Gastrocnemius medialis (tissue), 4 donors: ENCODE data around the gene TRAF7. TPM values are rescaled to one million over a fixed set of nuclear protein-coding genes. Genes with fewer than 3 reads are reported as not detected.

Source experiments
- ATAC-seq, 2 donors: fragments of 150-250 bp; one replicate each; pipeline ENCODE4 v1.9.1; 2016
- DNase-seq, 2 donors: peaks; one replicate each; pipeline ENCODE4 v3.0.0-alpha.2; 2019
- H3K27ac ChIP-seq, 4 donors: fragments of 200-600 bp; sonication (generic); 1 replicate in 1 of 4; 2 replicates in 3 of 4; pipeline ENCODE4 v1.5.1; 2016 to 2018; ENCODE audit warnings: mild to moderate bottlenecking in 2 of 4, moderate library complexity in 1 of 4
- H3K27me3 ChIP-seq, 3 donors: fragments of 200-600 bp; sonication (generic) in 2 of 3; 1 replicate in 1 of 3; 2 replicates in 2 of 3; pipeline versions ENCODE4 v1.5.1 to v1.6.0; 2016 to 2019; ENCODE audit warnings: mild to moderate bottlenecking in 1 of 3, moderate library complexity in 1 of 3
- H3K36me3 ChIP-seq, 2 donors: fragments of 200-600 bp; sonication (generic) in 1 of 2; one replicate each; pipeline ENCODE4 v1.5.1; 2017 to 2018
- H3K4me1 ChIP-seq, 2 donors: fragments of 200-600 bp; sonication (generic) in 1 of 2; one replicate each; pipeline ENCODE4 v1.5.1; 2016 to 2017; ENCODE audit warnings: mild to moderate bottlenecking in 2 of 2
- H3K4me3 ChIP-seq, 4 donors: fragments of 200-600 bp; sonication (generic) in 3 of 4; 1 replicate in 1 of 4; 2 replicates in 3 of 4; pipeline ENCODE4 v1.5.1; 2016 to 2019; ENCODE audit warnings: mild to moderate bottlenecking in 2 of 4
- H3K9me3 ChIP-seq, 3 donors: fragments of 200-600 bp; sonication (generic) in 2 of 3; 1 replicate in 1 of 3; 2 replicates in 2 of 3; pipeline ENCODE4 v1.5.1; 2016 to 2019
- CTCF ChIP-seq, 5 experiments: fragments of 450-650 bp in 3 of 5; fragments of 200-600 bp in 2 of 5; sonication (generic) in 2 of 5; IDR thresholded peaks in 4 of 5; conservative IDR thresholded peaks in 1 of 5; 1 replicate in 4 of 5; 2 replicates in 1 of 5; pipeline ENCODE4 v1.5.1; 2016 to 2019; ENCODE audit warnings: antibody characterized with exemption in 5 of 5, mild to moderate bottlenecking in 3 of 5, moderate library complexity in 3 of 5
- POLR2A ChIP-seq, 2 donors: fragments of 450-650 bp; IDR thresholded peaks; one replicate each; pipeline ENCODE4 v1.6.1; 2017; ENCODE audit warnings: antibody characterized with exemption in 2 of 2, mild to moderate bottlenecking in 2 of 2, moderate library complexity in 2 of 2
- in situ Hi-C, 4 donors: fragments of 200-750 bp; cut with MboI; loops; one replicate each; pipeline versions ENCODE4 v1.15.0 to v1.8.0; 2017; ENCODE audit warnings: low sequenced_read_pairs in 4 of 4
- intact Hi-C: fragments of 100-400 bp; cut with DNase I; formaldehyde crosslinking; loops from one replicate; pipeline ENCODE4 v1.15.1; 2023; ENCODE audit warnings: low total_unique reads
- total RNA-seq, 4 donors: library from RNA; depleted of rRNA; stranded (reverse); fragments of >200 nt; gene quantifications; one replicate each; pipeline versions ENCODE4 v1.1.0 to v1.2.3, GENCODE V29; 2016

The TRAF7 gene
- total RNA-seq, 4 donors from 2014 or later: 39.5 to 71.4 (median 55.9) TPM

- H3K27me3 ChIP-seq: no peaks in the 10 kb centered on the region
- no peak for TF ChIP-seq POLR2A (IDR thresholded peaks at IDR 0.05)
- TF ChIP-seq CTCF (IDR thresholded peaks at IDR 0.05 in 4 of 5, conservative IDR thresholded peaks at IDR 0.05 in 1 of 5): no peak
- H3K9me3 ChIP-seq: no peaks in the 10 kb centered on the region
- ATAC-seq (no peak), DNase-seq (no peak)
- H3K4me1 ChIP-seq: peaks cover 18 to 36% of the 10 kb centered on the region in 2 donors
- intact Hi-C loops: loop anchor here (5.0 kb wide), 1 partner anchor 513 kb away; no protein-coding TSS in a partner anchor
- H3K27ac ChIP-seq: peak overlapping the region; percentile 26 to 56 (median 47)
- H3K36me3 ChIP-seq: no peaks in the 10 kb centered on the region
- no peak overlapping the region for H3K4me3 ChIP-seq
- in situ Hi-C loops: no loop called here
Observed at GRCh38 chr16:2159175-2159838, 3.7 kb downstream of the TRAF7 start.

- peak; percentile 39 to 43 for ATAC-seq
- intact Hi-C loops (no loop called here), in situ Hi-C loops (no loop called here)
- peak; percentile 32 to 68 for DNase-seq
- TF ChIP-seq CTCF (IDR thresholded peaks at IDR 0.05 in 4 of 5, conservative IDR thresholded peaks at IDR 0.05 in 1 of 5): no peak
- TF ChIP-seq POLR2A (IDR thresholded peaks at IDR 0.05): no peak
- H3K36me3 ChIP-seq: peaks cover 0 to 1% of the 10 kb centered on the region in 2 donors
- H3K27ac ChIP-seq: peak overlapping the region in 3 of 4 donors; percentile 43 to 62 (median 44)
- no peaks in the 10 kb centered on the region for H3K27me3 ChIP-seq
- H3K4me1 ChIP-seq: peaks cover 17 to 35% of the 10 kb centered on the region in 2 donors
- no peak overlapping the region for H3K4me3 ChIP-seq
- no peaks in the 10 kb centered on the region for H3K9me3 ChIP-seq
Observed at GRCh38 chr16:2160915-2161551, 5.5 kb downstream of the TRAF7 start.

GRCh38 chr16:2161911-2162310 lies 6.3 kb downstream of the TRAF7 start:
- H3K4me1 ChIP-seq: peaks cover 11 to 27% of the 10 kb centered on the region in 2 donors
- H3K4me3 ChIP-seq: no peak overlapping the region
- H3K9me3 ChIP-seq: no peaks in the 10 kb centered on the region
- intact Hi-C loops: no loop called here
- ATAC-seq (no peak), DNase-seq (no peak)
- H3K27ac ChIP-seq: peak overlapping the region in 1 of 4 donors; percentile 62
- in situ Hi-C loops: no loop called here
- TF ChIP-seq POLR2A (IDR thresholded peaks at IDR 0.05): no peak
- no peak for TF ChIP-seq CTCF (IDR thresholded peaks at IDR 0.05 in 4 of 5, conservative IDR thresholded peaks at IDR 0.05 in 1 of 5)
- no peaks in the 10 kb centered on the region for H3K27me3 ChIP-seq
- peaks cover 0 to 7% of the 10 kb centered on the region in 2 donors for H3K36me3 ChIP-seq

- H3K36me3 ChIP-seq: peaks cover 0 to 7% of the 10 kb centered on the region in 2 donors
- peaks cover 3 to 19% of the 10 kb centered on the region in 2 donors for H3K4me1 ChIP-seq
- no peaks in the 10 kb centered on the region for H3K9me3 ChIP-seq
- no peak overlapping the region for H3K4me3 ChIP-seq
- H3K27ac ChIP-seq: no peak overlapping the region
- no peak for ATAC-seq
- intact Hi-C loops (no loop called here), in situ Hi-C loops (no loop called here)
- TF ChIP-seq POLR2A (IDR thresholded peaks at IDR 0.05): no peak
- no peak for TF ChIP-seq CTCF (IDR thresholded peaks at IDR 0.05 in 4 of 5, conservative IDR thresholded peaks at IDR 0.05 in 1 of 5)
- H3K27me3 ChIP-seq: no peaks in the 10 kb centered on the region
- DNase-seq: no peak
Observed at GRCh38 chr16:2162676-2163118, 7.1 kb downstream of the TRAF7 start.
